Sigmoid colon (tissue), 4 donors: ENCODE measurements around the gene SORCS2.

Experiments
- CTCF ChIP-seq, 4 experiments: fragments of 450-650 bp in 3 of 4; fragments of 200-600 bp in 1 of 4; IDR thresholded peaks; one replicate each; pipeline ENCODE4 v1.5.1; 2016 to 2019; ENCODE audit warnings: antibody characterized with exemption in 4 of 4, mild to moderate bottlenecking in 3 of 4, moderate library complexity in 2 of 4
- EP300 ChIP-seq, 4 donors: sonication (generic); formaldehyde crosslinking; IDR thresholded peaks; one replicate each; pipeline ENCODE4 v1.6.1; 2017; ENCODE audit warnings: antibody characterized with exemption in 4 of 4
- POLR2A ChIP-seq, 2 donors: fragments of 450-650 bp; IDR thresholded peaks; one replicate each; pipeline ENCODE4 v1.6.1; 2016; ENCODE audit warnings: antibody characterized with exemption in 2 of 2, mild to moderate bottlenecking in 2 of 2, moderate library complexity in 2 of 2

GRCh38 chr4:7692451-7693236 is 500.3 kb downstream of the SORCS2 start:
- TF ChIP-seq POLR2A (IDR thresholded peaks at IDR 0.05) (no peak), CTCF (IDR thresholded peaks at IDR 0.05) (no peak), EP300 (IDR thresholded peaks at IDR 0.05) (no peak)
